PC-3 (cell line): Measurements from ENCODE around the gene BEND7. TPM values are rescaled to one million over a fixed set of nuclear protein-coding genes. Genes with fewer than 3 reads are reported as not detected.

ENCODE experiments used
- ATAC-seq: fragments of 200-7000 bp; cut with Tn5 transposase; 2 replicates; pipeline ENCODE4 v1.9.1; 2020; ENCODE audit warnings: mild to moderate bottlenecking, moderate library complexity
- BruUV-seq: library from RNA; stranded (reverse); fragments of 400-500 nt; replicated peaks from 2 replicates; lab custom pipeline; 2021; lab: Mats Ljungman, UMichigan
- CTCF ChIA-PET: fragments of 300-600 bp; sonication (Branson Sonifier 250); formaldehyde crosslinking; loops from one replicate; lab custom pipeline; 2022; ENCODE audit warnings: antibody characterized with exemption; lab: Charles Lee
- POLR2A ChIA-PET: fragments of 300-600 bp; sonication (Branson Sonifier 250); formaldehyde crosslinking; loops from one replicate; lab custom pipeline; 2022; ENCODE audit warnings: antibody characterized with exemption; ENCODE audit not compliant: unreplicated experiment; lab: Charles Lee
- DNase-seq: peaks from one replicate; pipeline ENCODE4 v3.0.0-alpha.2; 2015
- H2AFZ ChIP-seq: fragments of 300-600 bp; sonication (generic); 2 replicates; pipeline ENCODE4 v1.6.0; 2016; ENCODE audit warnings: antibody characterized with exemption, low read length
- H3F3A ChIP-seq: fragments of 300-600 bp; sonication (generic); one replicate; pipeline ENCODE4 v1.6.0; 2017; ENCODE audit warnings: antibody characterized with exemption, low read length, control low read depth, mild to moderate bottlenecking; ENCODE audit not compliant: unreplicated experiment
- H3K27ac ChIP-seq: fragments of 300-600 bp; sonication (generic); 2 replicates; pipeline ENCODE4 v1.5.1; 2016; ENCODE audit warnings: mild to moderate bottlenecking, low read length
- H3K27me3 ChIP-seq: fragments of 300-600 bp; sonication (generic); 2 replicates; pipeline ENCODE4 v1.6.1; 2016; ENCODE audit warnings: low read length, mixed read lengths
- H3K36me3 ChIP-seq: fragments of 300-600 bp; sonication (generic); 2 replicates; pipeline ENCODE4 v1.6.1; 2016; ENCODE audit warnings: low read depth, mixed run types, low read length, mixed read lengths
- H3K4me1 ChIP-seq: fragments of 300-600 bp; sonication (generic); 2 replicates; pipeline ENCODE4 v1.5.1; 2016; ENCODE audit warnings: low read length; ENCODE audit not compliant: insufficient read depth
- H3K4me2 ChIP-seq: fragments of 300-600 bp; sonication (generic); 2 replicates; pipeline ENCODE4 v1.6.0; 2016; ENCODE audit warnings: low read length
- H3K4me3 ChIP-seq: fragments of 300-600 bp; sonication (generic); 2 replicates; pipeline ENCODE4 v1.5.1; 2016; ENCODE audit warnings: mild to moderate bottlenecking, low read length, mixed read lengths
- H3K79me2 ChIP-seq: fragments of 300-600 bp; sonication (generic); 2 replicates; pipeline ENCODE4 v1.6.1; 2017; ENCODE audit warnings: low read length, mixed read lengths
- H3K9ac ChIP-seq: fragments of 300-600 bp; sonication (generic); 2 replicates; pipeline ENCODE4 v1.6.0; 2016; ENCODE audit warnings: mild to moderate bottlenecking, low read length
- H3K9me2 ChIP-seq: fragments of 300-600 bp; sonication (generic); replicated peaks from 2 replicates; pipeline ENCODE4 v1.6.1; 2016; ENCODE audit warnings: mixed run types, low read length, mixed read lengths
- H3K9me3 ChIP-seq: fragments of 300-600 bp; sonication (generic); 2 replicates; pipeline ENCODE4 v1.6.1; 2016; ENCODE audit warnings: low read length, mixed read lengths
- H4K20me1 ChIP-seq: fragments of 300-600 bp; sonication (generic); 2 replicates; pipeline ENCODE4 v1.6.1; 2016; ENCODE audit warnings: low read length, mixed read lengths
- CTCF ChIP-seq: fragments of 300-600 bp; sonication (generic); conservative IDR thresholded peaks from 2 replicates; pipeline ENCODE4 v1.5.1; 2017; ENCODE audit warnings: antibody characterized with exemption, low read depth, mild to moderate bottlenecking, low read length
- EZH2 ChIP-seq: fragments of 300-600 bp; sonication (generic); IDR thresholded peaks from one replicate; pipeline ENCODE4 v1.6.1; 2017; ENCODE audit warnings: antibody characterized with exemption, mild to moderate bottlenecking, low read length; ENCODE audit not compliant: unreplicated experiment
- EZH2phosphoT487 ChIP-seq: fragments of 300-600 bp; sonication (generic); IDR thresholded peaks from 2 replicates; pipeline ENCODE4 v1.6.1; 2018; ENCODE audit warnings: mild to moderate bottlenecking, antibody characterized with exemption, low read length, borderline replicate concordance
- intact Hi-C: fragments of 100-400 bp; cut with micrococcal nuclease; formaldehyde crosslinking; loops from 2 replicates; pipeline ENCODE4 v1.9.0; 2023
- total RNA-seq: library from RNA; depleted of rRNA; stranded (reverse); fragments of >200 nt; gene quantifications from 2 replicates; pipeline ENCODE4 v1.2.3, GENCODE V29; 2014

Gene BEND7
- total RNA-seq, 1 experiment from 2014 or later: 2.6 TPM

GRCh38 chr10:13417459-13418126 is 111.2 kb downstream of the BEND7 start:
- Histone ChIP-seq H3K9ac (no peak overlapping the region), H3K36me3 (no peaks in the 10 kb centered on the region), H2AFZ (no peak overlapping the region), H3K4me3 (no peak overlapping the region), H3K4me1 (no peaks in the 10 kb centered on the region), H3F3A (no peaks in the 10 kb centered on the region), H3K27me3 (no peaks in the 10 kb centered on the region), H3K4me2 (no peak overlapping the region), H3K79me2 (no peaks in the 10 kb centered on the region), H3K9me3 (no peaks in the 10 kb centered on the region), H4K20me1 (no peaks in the 10 kb centered on the region), H3K27ac (no peak overlapping the region), H3K9me2 (no peaks in the 10 kb centered on the region)
- POLR2A ChIA-PET: no interaction called here
- intact Hi-C loops: no loop called here
- no peak for DNase-seq
- no peak for ATAC-seq
- CTCF ChIA-PET: no interaction called here
- no TSS peak for BruUV-seq
- TF ChIP-seq EZH2 (no peak), CTCF (no peak), EZH2phosphoT487 (no peak)

- CTCF ChIA-PET: no interaction called here
- no TSS peak for BruUV-seq
- TF ChIP-seq EZH2 (no peak), CTCF (no peak), EZH2phosphoT487 (no peak)
- H3K27ac ChIP-seq: no peak overlapping the region
- H3K27me3 ChIP-seq: no peaks in the 10 kb centered on the region
- H3K79me2 ChIP-seq: no peaks in the 10 kb centered on the region
- no peaks in the 10 kb centered on the region for H4K20me1 ChIP-seq
- H3K36me3 ChIP-seq: no peaks in the 10 kb centered on the region
- no peak overlapping the region for H3K4me3 ChIP-seq
- DNase-seq (no peak), ATAC-seq (no peak)
- POLR2A ChIA-PET: interaction anchor here (0.6 kb wide), 1 partner anchor 53 kb away, joined by 4 read pairs; no protein-coding TSS in a partner anchor
- H3K9me2 ChIP-seq: no peaks in the 10 kb centered on the region
- intact Hi-C loops: no loop called here
- H3F3A ChIP-seq: no peaks in the 10 kb centered on the region
- H3K4me2 ChIP-seq: no peak overlapping the region
- no peaks in the 10 kb centered on the region for H3K4me1 ChIP-seq
- no peak overlapping the region for H2AFZ ChIP-seq
- H3K9ac ChIP-seq: no peak overlapping the region
- H3K9me3 ChIP-seq: no peaks in the 10 kb centered on the region
These were observed 112.1 kb downstream of the BEND7 start for GRCh38 chr10:13416760-13417159.

GRCh38 chr10:13414855-13415254 is 114.0 kb downstream of the BEND7 start:
- Histone ChIP-seq H3K4me1 (no peaks in the 10 kb centered on the region), H3F3A (no peaks in the 10 kb centered on the region), H3K79me2 (no peaks in the 10 kb centered on the region), H3K4me2 (no peak overlapping the region), H3K9ac (no peak overlapping the region), H4K20me1 (no peaks in the 10 kb centered on the region), H3K36me3 (no peaks in the 10 kb centered on the region), H3K27ac (no peak overlapping the region), H2AFZ (no peak overlapping the region), H3K27me3 (no peaks in the 10 kb centered on the region), H3K4me3 (no peak overlapping the region), H3K9me3 (no peaks in the 10 kb centered on the region), H3K9me2 (no peaks in the 10 kb centered on the region)
- POLR2A ChIA-PET: interaction anchor here (1.0 kb wide), 1 partner anchor 31 kb away, joined by 3 read pairs; no protein-coding TSS in a partner anchor
- CTCF ChIA-PET: no interaction called here
- DNase-seq (peak; percentile 9), ATAC-seq (0 out of 2 replicates have a peak, but pooled peaks have one; percentile 38)
- TF ChIP-seq CTCF (peak; percentile 40; the same call in 1 of the 2 replicates), EZH2phosphoT487 (no peak), EZH2 (no peak)
- intact Hi-C loops: no loop called here
- BruUV-seq: no TSS peak
